Measurements from ENCODE around the gene COBLL1.

Gene COBLL1

GRCh38 chr2:164778723-164779122 is 62.9 kb downstream of the COBLL1 start:
- DNase-seq (ENCODE audit: low read depth): no peak
- H3K4me3 ChIP-seq (ENCODE audit: low read length): no peak overlapping the region
- TF ChIP-seq CTCF (conservative IDR thresholded peaks at IDR 0.05; ENCODE audit: low read depth, low read length): no peak

GRCh38 chr2:164777847-164778461 is 63.7 kb downstream of the COBLL1 start:
- no peak for DNase-seq (ENCODE audit: low read depth)
- TF ChIP-seq CTCF (conservative IDR thresholded peaks at IDR 0.05; ENCODE audit: low read depth, low read length): no peak
- no peak overlapping the region for H3K4me3 ChIP-seq (ENCODE audit: low read length)

- peak; percentile 64 for DNase-seq (ENCODE audit: low read depth)
- no peak for TF ChIP-seq CTCF (conservative IDR thresholded peaks at IDR 0.05; ENCODE audit: low read depth, low read length)
Observed at GRCh38 chr2:164773635-164774034, 68.0 kb downstream of the COBLL1 start.

GRCh38 chr2:164773091-164773490 is 68.5 kb downstream of the COBLL1 start:
- H3K4me3 ChIP-seq (ENCODE audit: low read length): peak overlapping the region; percentile 20
- no peak for DNase-seq (ENCODE audit: low read depth)
- no peak for TF ChIP-seq CTCF (conservative IDR thresholded peaks at IDR 0.05; ENCODE audit: low read depth, low read length)

More at GRCh38 chr2:164773635-164774034, 68.0 kb downstream of the COBLL1 start:
- H3K4me3 ChIP-seq (ENCODE audit: low read length): peak overlapping the region; percentile 20

- DNase-seq (ENCODE audit: low read depth): peak; percentile 55
- TF ChIP-seq CTCF (conservative IDR thresholded peaks at IDR 0.05; ENCODE audit: low read depth, low read length): no peak
Observed at GRCh38 chr2:164771897-164772296, 69.7 kb downstream of the COBLL1 start.

GRCh38 chr2:164770421-164770916 is 71.2 kb downstream of the COBLL1 start:
- no peak overlapping the region for H3K4me3 ChIP-seq (ENCODE audit: low read length)
- no peak for TF ChIP-seq CTCF (conservative IDR thresholded peaks at IDR 0.05; ENCODE audit: low read depth, low read length)
- DNase-seq (ENCODE audit: low read depth): no peak

More at GRCh38 chr2:164771897-164772296, 69.7 kb downstream of the COBLL1 start:
- no peak overlapping the region for H3K4me3 ChIP-seq (ENCODE audit: low read length)

- no peak for DNase-seq (ENCODE audit: low read depth)
- no peak for TF ChIP-seq CTCF (conservative IDR thresholded peaks at IDR 0.05; ENCODE audit: low read depth, low read length)
- no peak overlapping the region for H3K4me3 ChIP-seq (ENCODE audit: low read length)
Observed at GRCh38 chr2:164766954-164767320, 74.7 kb downstream of the COBLL1 start.
